Measurements from ENCODE around the gene PCSK2.

GRCh38 chr20:17439616-17440296 is 212.9 kb downstream of the PCSK2 start:
- no peak for TF ChIP-seq CTCF (conservative IDR thresholded peaks at IDR 0.05)
- TF ChIP-seq ZFX (IDR thresholded peaks at IDR 0.05): no peak
